GM19468 (cell line): ENCODE data around the gene TMEM192.
"Not testable (repeated sequence)": the region's sequence is repeated elsewhere in the genome, so short reads cannot be mapped to it uniquely, and the experiment has no call there.

Source experiments
- ATAC-seq: cut with Tn5 transposase; IDR thresholded peaks from one replicate; pipeline ENCODE4 v1.9.1; 2021; ENCODE audit warnings: mild to moderate bottlenecking, moderate library complexity, moderate number of reproducible peaks; ENCODE audit not compliant: unreplicated experiment; ENCODE audit errors: extremely low read depth

TMEM192 gene

DNA sequence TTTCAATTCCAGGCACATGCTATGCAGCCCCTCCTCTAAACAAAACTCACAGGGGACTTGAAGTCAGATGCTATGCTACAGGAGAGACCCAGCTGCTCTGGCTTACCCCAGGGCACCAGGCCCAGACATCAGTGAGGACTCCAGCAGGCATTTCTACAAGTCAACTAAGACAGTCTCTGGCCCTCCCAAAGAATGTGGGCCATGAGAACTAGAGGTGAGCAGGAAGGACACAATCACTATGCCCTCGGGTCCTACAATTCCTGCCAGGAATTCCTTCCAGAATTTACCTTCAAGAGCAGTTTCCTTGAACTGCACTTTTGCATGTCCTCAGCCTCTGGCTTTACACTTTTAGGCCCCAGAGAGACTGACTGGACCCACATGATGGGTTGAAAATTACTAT, 17.4 kb downstream of the TMEM192 start:
- ATAC-seq, result no peak

DNA sequence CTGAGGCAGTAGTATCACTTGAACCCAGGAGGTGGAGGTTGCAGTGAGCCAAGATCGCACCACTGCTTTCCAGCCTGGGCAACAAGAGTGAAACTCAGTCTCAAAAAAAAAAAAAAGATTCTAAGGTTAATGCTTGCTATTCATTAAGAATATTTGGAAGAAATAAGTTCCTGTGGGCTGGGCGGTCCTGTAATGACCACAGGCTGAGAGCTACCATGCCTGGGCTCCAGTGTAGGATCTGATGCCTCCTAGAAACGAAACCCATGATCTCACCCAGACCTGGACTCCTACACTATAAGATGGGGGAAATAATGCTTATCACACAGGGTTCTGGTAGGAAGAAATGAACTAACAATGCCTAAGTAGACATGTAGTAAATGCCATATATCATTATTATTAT, 17.8 kb downstream of the TMEM192 start:
- no peak for ATAC-seq

DNA sequence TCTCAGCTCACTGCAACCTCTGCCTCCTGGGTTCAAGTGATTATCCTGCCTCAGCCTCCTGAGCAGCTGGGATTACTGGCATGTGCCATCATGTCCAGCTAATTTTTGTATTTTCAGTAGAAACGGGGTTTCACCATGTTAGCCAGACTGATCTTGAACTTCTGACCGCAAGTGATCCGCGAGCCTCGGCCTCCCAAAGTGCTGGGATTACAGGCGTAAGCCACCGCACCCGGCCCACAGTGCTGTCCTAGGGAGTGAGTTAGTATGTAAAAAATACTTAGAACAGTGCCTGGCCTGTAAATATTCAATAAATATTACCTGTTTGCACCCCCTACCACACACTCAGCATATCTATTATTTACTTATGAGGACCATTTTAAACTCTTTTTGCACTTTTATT, 20.5 kb downstream of the TMEM192 start:
- ATAC-seq, result not testable (repeated sequence)

- ATAC-seq, result no peak
Observed at GRCh38 chr4:165088366-165088765, 24.3 kb downstream of the TMEM192 start.

- no peak for ATAC-seq
Observed at GRCh38 chr4:165085946-165086345, 26.7 kb downstream of the TMEM192 start.

DNA sequence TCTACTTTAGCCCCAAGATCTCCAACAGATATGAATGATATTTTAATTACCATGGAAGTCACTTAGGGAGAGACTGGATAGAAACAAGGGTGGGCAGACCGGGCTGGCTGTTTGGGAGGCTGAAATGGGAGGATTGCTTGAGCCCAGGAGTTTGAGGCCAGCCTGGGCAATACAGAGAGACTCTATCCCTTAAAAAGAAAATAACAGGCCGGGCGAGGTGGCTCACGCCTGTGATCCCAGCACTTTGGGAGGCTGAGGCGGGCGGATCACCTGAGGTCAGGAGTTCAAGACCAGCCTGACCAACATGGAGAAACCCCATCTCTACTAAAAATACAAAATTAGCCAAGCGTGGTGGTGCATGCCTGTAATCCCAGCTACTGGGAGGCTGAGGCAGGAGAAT, 27.9 kb downstream of the TMEM192 start:
- ATAC-seq, result not testable (repeated sequence)

DNA sequence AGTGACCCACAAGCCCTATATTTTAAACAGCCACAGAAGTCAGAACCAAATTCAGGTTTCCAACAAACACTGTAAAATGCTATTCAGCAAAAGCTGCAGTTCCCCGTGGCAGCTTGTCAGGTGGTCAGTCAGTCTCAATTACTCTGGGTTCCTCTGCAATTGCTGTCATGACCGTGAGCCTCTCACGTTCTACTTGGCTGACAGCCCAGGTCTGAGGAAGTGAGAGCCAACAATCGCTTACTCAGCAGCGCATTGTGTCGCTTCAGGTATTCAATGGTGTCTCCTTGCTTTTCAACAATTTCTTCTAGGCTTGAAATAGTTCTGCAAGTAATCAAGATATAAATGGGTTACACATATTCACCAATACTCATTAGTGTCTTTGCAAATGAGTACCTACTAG, 33.2 kb downstream of the TMEM192 start:
- no peak for ATAC-seq

DNA sequence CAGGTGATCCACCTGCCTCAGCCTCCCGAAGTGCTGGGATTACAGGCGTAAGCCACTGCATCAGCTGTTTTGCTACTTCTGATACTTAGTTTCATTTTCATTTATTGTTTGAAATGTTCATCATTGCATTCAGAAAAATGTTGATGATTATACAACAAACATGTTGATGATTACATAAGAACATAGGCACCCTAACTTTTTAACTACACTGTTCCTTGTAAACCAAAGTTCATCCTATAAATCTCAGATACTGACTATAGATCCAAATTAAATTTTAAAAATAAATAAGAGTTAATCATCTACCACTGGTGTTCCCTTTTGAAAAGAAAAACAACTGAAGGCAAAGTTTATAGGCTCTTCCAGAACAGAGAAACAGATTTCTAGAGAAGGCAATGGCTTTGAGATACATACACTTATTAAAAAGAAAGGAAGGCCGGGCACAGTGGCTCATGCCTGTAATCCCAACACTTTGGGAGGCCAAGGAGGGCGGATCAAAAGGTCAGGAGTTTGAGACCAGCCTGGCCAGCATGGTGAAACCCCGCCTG, 35.6 kb downstream of the TMEM192 start:
- ATAC-seq, result no peak

- not testable (repeated sequence) for ATAC-seq
Observed at GRCh38 chr4:165073346-165073745, 39.3 kb downstream of the TMEM192 start.

- ATAC-seq, result no peak
Observed at GRCh38 chr4:165070560-165070959, 42.1 kb downstream of the TMEM192 start.

GRCh38 chr4:165060938-165061337, 51.7 kb downstream of the TMEM192 start:
- ATAC-seq, result no peak

- no peak for ATAC-seq
Observed at GRCh38 chr4:165059386-165059785, 53.3 kb downstream of the TMEM192 start.

DNA sequence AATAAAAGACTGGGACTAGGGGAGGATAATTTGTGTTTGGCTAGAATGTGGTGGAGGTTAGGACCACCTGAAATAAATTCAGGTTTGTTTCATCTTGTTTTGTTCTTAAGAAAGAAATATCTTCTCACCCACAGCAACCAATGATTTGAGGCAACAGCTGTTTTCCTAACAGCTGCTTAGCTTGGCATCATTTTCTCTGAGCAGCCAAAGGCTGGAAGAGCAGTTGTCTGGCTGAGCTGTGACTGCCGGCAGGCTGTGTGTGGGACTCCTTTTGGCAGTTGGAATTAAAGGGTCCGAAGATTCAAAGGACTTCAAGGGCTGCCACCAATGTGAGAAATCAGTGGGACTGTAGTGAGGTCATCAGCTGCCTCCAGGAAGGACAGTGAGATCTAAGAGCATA, 54.0 kb downstream of the TMEM192 start:
- no peak for ATAC-seq

- ATAC-seq, result no peak
Observed at GRCh38 chr4:165055601-165056000, 57.1 kb downstream of the TMEM192 start.

GRCh38 chr4:165053645-165054044, 59.0 kb downstream of the TMEM192 start, which contains the start of gene TRIM75:
Gene TRIM75, plus strand, starts transcription at chr4:165053866. Its CDS starts 5,282 bp downstream, at chr4:165059148.
- no peak for ATAC-seq

GRCh38 chr4:165052627-165053026, 60.0 kb downstream of the TMEM192 start:
- ATAC-seq, result no peak

DNA sequence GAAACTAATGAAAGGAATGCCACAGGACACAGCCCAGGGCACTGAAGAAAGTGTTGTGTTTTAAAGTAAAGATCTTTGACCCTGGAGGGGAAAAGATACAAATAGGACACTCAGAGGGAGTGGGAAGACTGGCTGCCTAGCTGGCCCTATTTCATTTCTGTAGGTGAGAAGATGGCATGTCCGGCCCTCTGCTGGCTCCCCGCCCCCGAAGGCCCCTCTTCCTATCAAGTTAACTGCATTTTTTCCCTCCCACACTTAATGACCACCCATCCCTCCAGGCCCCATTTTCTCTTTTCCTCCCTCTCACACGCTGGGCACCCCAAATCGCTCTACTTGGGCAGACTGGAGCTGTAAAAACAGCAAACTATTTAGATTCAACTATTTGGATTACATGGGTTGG, 64.5 kb downstream of the TMEM192 start:
- no peak for ATAC-seq

GRCh38 chr4:165031436-165032211, 81.0 kb downstream of the TMEM192 start, which contains the start of gene TRIM60:
Gene TRIM60, plus strand, starts transcription at chr4:165031999. Its CDS starts 8,074 bp downstream, at chr4:165040073.
- no peak for ATAC-seq

DNA sequence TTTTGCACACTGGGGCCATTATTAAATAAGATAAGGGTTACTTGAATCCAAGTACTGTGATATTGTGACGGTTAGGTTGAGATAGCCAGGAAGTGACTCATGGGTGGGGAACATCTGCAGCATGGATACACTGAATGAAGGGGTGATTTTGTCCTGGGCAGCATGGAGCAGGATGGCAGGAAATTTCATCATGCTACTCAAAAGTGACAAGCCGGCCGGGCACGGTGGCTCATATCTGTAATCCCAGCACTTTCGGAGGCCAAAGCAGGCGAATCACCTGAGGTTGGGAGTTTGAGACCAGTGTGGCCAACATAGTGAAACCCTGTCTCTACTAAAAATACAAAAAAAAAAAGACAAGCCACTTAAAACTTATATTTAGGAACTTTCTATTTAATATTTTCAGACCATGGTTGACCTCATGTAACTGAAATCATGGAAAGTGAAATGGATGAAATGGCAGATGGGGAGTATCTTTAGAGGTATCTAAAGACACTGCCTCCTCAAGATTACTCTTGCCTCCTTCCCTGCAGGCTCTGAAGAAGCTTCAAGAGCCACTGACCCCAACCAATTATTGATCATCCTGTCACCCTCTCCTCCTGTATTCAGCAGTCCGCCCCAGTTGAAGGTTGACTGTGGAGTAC, 84.8 kb downstream of the TMEM192 start:
- ATAC-seq, result no peak

GRCh38 chr4:165025782-165026181, 86.9 kb downstream of the TMEM192 start:
- ATAC-seq, result not testable (repeated sequence)
